ENCODE measurements around the gene ESRRB.

ESRRB gene

DNA sequence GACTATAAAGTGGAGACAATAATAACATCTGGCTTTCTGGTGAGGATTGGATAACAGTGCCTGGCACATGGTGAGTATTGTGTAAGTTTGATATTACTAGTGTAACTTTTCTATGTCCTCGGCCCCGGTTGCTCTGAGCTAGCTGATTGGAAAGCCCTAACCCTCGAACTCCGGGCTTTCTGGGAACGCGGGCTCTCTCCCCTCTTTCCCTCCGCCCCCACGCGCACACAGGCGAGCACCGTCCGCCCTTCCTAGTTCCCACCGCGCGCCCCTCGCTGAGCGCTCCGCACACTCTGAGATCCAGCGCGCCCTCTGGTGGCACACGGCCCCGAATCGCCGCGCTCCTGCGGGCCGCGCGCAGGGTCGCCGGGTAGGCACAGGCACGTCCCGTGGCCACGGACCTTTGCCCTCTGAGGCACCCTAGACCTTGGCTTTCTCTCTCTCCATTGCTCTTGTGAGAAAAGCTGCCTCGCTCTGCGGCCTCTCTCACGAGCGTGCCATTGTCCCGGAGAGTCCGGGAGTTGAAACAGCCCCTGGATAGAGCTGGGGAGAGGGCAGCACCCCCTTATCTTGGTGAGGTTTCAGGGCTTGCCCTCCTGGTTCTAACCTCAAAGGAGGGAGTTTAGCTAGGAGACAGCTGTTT, 23.2 kb upstream of the ESRRB start:
- peak; percentile 16 for DNase-seq (ENCODE audit: low read depth)

GRCh38 chr14:76354310-76354709, 21.6 kb upstream of the ESRRB start:
- no peak for DNase-seq (ENCODE audit: low read depth)

GRCh38 chr14:76355771-76356170, 20.2 kb upstream of the ESRRB start:
- DNase-seq (ENCODE audit: low read depth), result no peak

DNA sequence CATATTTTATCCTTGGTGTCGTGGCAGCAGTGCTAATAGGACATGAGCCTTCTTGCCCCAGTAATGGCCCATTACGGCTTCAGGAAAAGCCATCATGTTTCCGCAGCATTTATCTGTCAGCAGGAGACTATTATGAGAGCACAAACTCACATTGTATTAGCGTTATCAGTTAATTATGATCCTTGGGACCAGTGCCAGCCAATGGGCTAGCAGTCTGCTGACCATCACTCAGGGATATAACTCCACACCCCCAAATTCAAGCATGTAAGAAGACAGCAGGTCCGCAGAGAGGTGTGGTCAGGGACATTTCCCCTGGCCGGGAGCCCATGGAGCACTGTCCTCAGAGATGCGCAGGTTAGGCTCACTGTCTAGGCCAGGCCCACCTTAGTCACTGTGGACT, 4.9 kb upstream of the ESRRB start:
- DNase-seq (ENCODE audit: low read depth), result no peak

- DNase-seq (ENCODE audit: low read depth), result no peak
Measured at GRCh38 chr14:76373456-76373855, 2.5 kb upstream of the ESRRB start.

DNA sequence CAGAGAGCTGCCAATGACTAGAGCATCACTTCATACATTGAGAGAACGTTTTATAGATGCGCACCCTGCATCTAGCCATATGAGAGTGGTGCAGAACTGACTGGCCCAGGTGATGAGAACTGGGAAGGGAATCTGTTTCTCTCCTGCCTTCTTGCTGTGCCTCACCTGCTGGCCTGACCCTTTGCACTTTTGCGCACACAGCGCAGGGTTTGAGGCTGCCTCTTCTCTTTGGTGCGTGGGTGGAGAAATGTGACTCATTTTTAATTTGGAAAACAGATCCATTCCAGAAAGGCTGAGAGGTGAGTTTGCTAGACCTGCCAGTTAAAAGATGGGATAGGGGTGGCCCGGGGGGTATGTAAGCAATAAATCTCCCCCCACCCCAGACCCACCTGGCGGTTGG, 453 bp upstream of the ESRRB start:
- DNase-seq (ENCODE audit: low read depth), result no peak

DNA sequence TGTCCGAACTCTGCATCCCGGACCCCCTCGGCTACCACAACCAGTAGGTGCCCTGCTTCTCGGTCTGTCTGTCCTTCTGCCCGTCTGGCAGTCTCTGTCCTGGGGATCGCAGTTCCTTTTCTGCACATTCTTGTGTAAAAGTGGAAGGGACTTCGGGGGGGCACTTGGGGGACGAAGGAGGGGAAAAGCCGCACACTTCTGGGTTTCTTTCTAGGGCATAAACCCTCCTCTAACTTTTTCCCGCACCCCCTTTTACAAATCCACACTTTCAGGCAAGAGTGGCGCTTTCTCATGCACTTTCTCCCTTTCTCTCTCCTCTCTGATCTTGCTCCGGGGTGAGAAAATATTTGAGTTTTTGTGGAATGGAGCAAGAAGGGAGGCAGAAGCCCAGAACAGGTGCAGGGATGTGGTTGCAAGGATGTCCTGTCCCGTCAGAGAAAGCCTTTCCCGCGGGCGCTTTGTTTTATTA, 506 bp downstream of the ESRRB start:
- no peak for DNase-seq (ENCODE audit: low read depth)

GRCh38 chr14:76376878-76377734, 1.2 kb downstream of the ESRRB start:
- no peak for DNase-seq (ENCODE audit: low read depth)

DNA sequence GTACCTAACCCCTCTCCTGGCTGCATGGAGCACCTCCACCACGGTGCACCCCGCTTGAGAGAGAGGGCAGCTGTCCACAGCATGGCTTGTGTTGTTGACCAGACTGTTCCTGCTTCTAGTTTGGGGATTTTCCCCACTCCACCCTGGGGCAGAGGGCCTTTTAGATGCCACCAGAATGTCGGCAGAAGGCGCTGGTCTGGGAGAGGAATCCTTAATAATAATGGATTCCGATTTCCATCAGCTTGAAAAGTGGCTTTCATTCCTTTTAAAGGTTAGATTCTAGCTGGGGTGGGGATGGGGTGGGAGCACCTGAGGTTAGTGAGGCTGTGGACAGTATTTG, 1.8 kb downstream of the ESRRB start:
- no peak for DNase-seq (ENCODE audit: low read depth)

- no peak for DNase-seq (ENCODE audit: low read depth)
Measured at GRCh38 chr14:76380991-76381390, 5.1 kb downstream of the ESRRB start.

GRCh38 chr14:76381817-76382494, 6.0 kb downstream of the ESRRB start:
- no peak for DNase-seq (ENCODE audit: low read depth)

DNA sequence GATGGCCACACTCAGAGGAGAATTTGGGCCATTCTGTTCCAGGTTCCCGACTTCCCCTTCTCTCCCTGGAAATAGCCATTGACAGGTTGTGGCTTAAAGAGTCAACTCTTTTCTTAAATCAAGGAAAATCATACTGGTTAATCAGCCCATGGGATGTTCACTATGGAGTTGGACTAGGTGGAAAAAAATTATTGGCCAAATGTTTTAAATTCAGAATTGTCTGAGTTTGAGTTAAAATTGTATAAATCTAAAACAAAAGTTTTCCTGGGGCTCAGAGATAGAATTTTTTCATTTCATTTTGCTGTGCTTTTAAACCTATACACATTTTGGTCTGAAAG, 6.5 kb downstream of the ESRRB start:
- no peak for DNase-seq (ENCODE audit: low read depth)

DNA sequence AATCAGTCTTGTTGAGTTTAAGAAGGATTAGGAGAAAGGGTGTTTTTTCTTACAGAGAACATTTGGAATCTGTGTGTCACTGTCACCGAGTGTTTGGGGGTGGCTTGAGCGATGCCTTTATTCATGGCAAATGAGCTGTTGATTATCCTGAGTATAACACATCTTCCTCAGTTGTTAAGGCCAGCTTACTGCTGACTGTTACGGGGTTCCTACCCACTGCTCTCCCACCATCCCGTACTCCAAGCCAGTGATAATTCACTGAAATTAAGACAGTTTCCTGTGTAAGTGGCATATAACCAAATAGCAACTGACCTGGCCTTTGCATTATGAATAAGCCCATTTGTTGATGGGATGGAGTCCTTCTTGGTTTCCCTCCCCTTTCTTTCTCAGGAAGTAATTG, 9.5 kb downstream of the ESRRB start:
- no peak for DNase-seq (ENCODE audit: low read depth)

DNA sequence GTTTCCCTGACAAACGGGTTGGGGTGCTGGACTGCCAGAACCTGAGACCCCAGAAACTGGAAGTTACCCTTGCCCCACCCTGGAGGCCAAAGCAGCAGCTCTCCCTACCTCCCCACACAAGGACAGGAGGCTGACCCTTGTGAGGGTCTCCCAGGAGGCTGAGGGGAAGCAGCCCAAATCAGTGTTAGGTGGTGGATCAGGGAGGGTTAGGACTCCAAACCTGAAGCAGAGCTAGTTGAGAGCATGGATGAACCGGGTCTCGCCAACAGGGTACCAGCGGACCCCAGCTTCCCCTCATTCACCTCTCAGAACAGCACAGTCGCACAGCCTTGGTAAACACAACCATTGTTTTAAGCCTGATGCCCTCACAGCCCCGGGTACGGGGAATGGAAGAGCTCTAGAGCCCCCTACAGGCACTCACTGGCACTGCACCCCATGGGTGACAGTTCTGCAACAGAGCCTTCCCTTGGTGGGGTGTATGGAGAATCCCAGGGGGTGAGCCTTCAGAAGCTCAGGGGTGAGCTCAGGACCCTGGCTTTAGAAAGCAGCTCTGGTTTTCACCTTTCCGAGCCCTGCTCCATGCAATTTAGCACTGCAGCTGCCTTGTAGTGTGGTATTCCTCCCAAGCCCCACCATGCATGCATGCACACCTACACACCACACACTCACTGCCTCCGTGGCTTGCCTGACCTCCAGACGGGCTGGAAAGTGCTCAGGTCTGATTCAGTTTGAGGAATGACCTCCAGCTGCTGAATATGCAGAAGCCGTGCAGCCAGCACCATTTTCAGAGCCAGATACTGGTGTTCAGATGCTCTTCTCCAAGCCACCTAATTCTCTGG, 11.2 kb downstream of the ESRRB start:
- peak; percentile 22 for DNase-seq (ENCODE audit: low read depth)

DNA sequence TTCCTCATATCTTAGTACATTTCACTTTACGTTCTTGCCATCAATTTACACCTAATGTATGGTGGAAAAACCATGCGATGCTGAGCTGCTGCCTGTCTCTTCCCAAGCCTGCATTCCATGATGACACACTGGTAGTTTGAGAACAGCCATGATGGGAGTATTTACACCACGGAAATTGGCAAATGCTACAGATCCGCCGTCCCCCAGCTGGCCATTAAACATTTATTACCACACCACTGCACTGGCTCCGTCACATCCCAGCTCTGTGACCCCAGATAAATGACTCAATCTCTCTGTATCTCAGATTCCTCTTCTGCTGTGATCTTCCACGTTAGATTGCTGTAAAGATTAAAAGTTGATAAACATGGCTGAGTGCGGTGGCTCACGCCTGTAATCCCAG, 13.9 kb downstream of the ESRRB start:
- DNase-seq (ENCODE audit: low read depth), result no peak

GRCh38 chr14:76390621-76391020, 14.7 kb downstream of the ESRRB start:
- no peak for DNase-seq (ENCODE audit: low read depth)

GRCh38 chr14:76391981-76392690, 16.2 kb downstream of the ESRRB start:
- no peak for DNase-seq (ENCODE audit: low read depth)

DNA sequence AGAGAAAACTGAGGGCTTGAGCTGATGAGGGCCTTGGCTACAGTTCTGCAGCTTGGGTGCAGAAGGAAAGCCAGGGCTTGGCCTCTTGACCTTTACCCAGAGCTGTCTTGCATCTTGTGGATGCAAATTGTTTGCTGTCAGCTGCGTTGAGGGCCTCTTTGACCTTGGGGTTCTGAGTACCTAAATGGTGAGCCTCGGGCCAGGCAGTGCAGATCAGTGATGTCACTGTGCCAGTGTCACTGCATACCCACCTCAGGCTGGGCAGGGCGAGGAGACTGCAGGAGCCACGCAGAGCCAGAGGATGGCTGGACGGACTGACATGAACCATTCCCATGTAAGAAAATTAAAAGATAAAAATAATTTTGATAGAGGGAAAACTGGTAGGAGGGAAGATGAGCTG, 18.6 kb downstream of the ESRRB start:
- DNase-seq (ENCODE audit: low read depth), result no peak

GRCh38 chr14:76395161-76395560, 19.2 kb downstream of the ESRRB start:
- no peak for DNase-seq (ENCODE audit: low read depth)

GRCh38 chr14:76396714-76397187, 20.8 kb downstream of the ESRRB start:
- no peak for DNase-seq (ENCODE audit: low read depth)

DNA sequence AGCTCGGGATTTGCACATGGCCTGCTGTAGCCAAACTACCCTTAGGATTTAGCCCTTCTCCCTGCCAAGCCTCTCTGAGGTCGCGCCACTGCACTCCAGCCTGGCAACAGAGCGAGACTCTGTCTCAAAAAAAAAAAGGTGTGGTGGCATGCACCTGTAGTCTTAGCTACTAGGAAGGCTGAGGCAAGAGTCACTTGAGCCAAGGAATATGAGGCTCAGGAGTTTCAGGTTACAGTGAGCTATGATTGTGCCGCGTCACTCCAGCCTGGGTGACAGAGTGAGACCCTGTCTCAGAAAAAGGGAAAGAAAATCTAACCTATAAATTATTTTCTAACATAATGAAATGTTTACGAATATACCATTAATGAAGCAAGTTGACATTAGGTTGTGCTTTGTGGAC, 29.7 kb downstream of the ESRRB start:
- DNase-seq (ENCODE audit: low read depth), result no peak
